ENCODE data around the gene THEMIS2. TPM values are rescaled to one million over a fixed set of nuclear protein-coding genes. Genes with fewer than 3 reads are reported as not detected.
A peak's percentile ranks its signal among the peaks of the same experiment; 100 is the strongest.

Gene THEMIS2
- total and polyA plus RNA-seq, 10 of the 15 experiments (the other 5 are each of a cell fraction or from before 2014, with no cell fraction given): 9.1 to 114 (median 38.3) TPM

DNA sequence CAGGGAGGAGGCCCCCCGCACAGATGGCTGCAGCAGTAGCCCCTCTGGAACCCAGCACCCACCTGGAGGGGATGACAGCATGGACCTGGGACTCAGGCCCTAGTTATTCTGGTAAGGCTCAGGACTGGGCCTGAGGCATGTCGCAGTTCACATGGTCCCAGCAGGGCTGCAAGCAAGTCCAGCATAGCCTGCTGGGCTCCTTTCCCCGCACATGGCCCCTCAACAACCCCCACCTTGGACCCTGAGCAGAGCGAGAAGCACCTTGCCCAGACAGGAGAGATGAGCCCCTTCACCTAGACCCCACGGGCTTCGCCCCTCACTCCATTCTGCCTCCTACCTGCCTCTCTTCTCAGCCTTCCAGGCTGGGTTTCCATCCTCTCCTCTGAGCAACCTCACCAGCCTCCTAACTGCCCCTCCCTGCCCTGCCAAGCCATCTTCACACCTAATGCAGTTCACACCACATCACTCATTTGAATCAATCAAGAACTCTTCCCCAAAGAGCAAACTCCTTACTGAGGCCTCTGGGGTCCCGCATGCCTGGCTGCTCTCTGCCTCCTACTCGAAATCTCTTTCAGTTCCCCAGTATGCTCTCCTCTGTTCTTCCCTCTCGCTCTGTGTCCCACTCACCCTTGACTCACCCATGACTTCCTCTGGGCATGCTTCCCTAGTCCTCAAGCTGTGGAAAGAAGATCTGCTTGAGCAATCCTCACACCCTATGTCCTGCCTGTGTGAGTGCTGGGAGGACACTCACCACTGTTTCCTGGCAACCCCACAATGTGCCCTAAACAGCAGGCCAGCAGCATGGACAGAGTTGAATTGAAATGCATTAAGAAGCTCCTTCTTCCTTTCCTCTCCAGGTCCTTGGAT, 9.4 kb upstream of the THEMIS2 start (continued):
- TF ChIP-seq ATF7 (IDR thresholded peaks at IDR 0.05; ENCODE audit: low read depth) (peak; percentile 42; the same call in 1 of the 2 replicates), IRF4 (IDR thresholded peaks at IDR 0.05; ENCODE audit: low read depth, low read length) (peak; percentile 58; the same call in 1 of the 2 replicates), BACH1 (IDR thresholded peaks at IDR 0.05; ENCODE audit: borderline replicate concordance) (peak; percentile 98), TCF3 (IDR thresholded peaks at IDR 0.05; ENCODE audit: borderline replicate concordance, insufficient read depth, low read depth, low read length) (no peak), NFXL1 (IDR thresholded peaks at IDR 0.05; ENCODE audit: borderline replicate concordance) (no peak), SMAD1 (IDR thresholded peaks at IDR 0.05; ENCODE audit: low read depth, partially characterized antibody) (no peak), CREB1 (IDR thresholded peaks at IDR 0.05; ENCODE audit: low read depth) (no peak), CHD2 (IDR thresholded peaks at IDR 0.05; ENCODE audit: borderline replicate concordance, low read depth, low read length) (no peak), BCL11A (IDR thresholded peaks at IDR 0.05; ENCODE audit: low read depth, low read length) (peak; percentile 11; the same call in 1 of the 2 replicates), EP300 (IDR thresholded peaks at IDR 0.05; ENCODE audit: borderline replicate concordance in 1 of 2, control insufficient read depth in 1 of 2, low read depth in 2 of 2, low read length in 2 of 2) (0 out of 4 replicates have a peak, but pooled peaks have one; percentile 1 to 10), WRNIP1 (IDR thresholded peaks at IDR 0.05; ENCODE audit: borderline replicate concordance, low read depth, low read length) (no peak), HCFC1 (IDR thresholded peaks at IDR 0.05; ENCODE audit: low read length) (no peak), POU2F2 (IDR thresholded peaks at IDR 0.05; ENCODE audit: borderline replicate concordance, low read depth, low read length) (0 out of 3 replicates have a peak, but pooled peaks have one; percentile 40), SMARCA5 (IDR thresholded peaks at IDR 0.05) (peak; percentile 37; the same call in 1 of the 2 replicates), ZNF274 (IDR thresholded peaks at IDR 0.05; ENCODE audit: insufficient read depth, insufficient read length) (no peak), MXI1 (IDR thresholded peaks at IDR 0.05; ENCODE audit: low read depth, low read length) (no peak), ASH2L (IDR thresholded peaks at IDR 0.05; ENCODE audit: borderline replicate concordance, low read depth) (no peak; the same call in 1 of the 2 replicates)
- TF ChIP-seq, protein P1, sequence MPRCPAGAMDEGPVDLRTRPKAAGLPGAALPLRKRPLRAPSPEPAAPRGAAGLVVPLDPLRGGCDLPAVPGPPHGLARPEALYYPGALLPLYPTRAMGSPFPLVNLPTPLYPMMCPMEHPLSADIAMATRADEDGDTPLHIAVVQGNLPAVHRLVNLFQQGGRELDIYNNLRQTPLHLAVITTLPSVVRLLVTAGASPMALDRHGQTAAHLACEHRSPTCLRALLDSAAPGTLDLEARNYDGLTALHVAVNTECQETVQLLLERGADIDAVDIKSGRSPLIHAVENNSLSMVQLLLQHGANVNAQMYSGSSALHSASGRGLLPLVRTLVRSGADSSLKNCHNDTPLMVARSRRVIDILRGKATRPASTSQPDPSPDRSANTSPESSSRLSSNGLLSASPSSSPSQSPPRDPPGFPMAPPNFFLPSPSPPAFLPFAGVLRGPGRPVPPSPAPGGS (IDR thresholded peaks at IDR 0.05; ENCODE audit: borderline replicate concordance, insufficient read depth, low read depth, low read length, poor library complexity, severe bottlenecking): no peak
- TF ChIP-seq, protein P2, sequence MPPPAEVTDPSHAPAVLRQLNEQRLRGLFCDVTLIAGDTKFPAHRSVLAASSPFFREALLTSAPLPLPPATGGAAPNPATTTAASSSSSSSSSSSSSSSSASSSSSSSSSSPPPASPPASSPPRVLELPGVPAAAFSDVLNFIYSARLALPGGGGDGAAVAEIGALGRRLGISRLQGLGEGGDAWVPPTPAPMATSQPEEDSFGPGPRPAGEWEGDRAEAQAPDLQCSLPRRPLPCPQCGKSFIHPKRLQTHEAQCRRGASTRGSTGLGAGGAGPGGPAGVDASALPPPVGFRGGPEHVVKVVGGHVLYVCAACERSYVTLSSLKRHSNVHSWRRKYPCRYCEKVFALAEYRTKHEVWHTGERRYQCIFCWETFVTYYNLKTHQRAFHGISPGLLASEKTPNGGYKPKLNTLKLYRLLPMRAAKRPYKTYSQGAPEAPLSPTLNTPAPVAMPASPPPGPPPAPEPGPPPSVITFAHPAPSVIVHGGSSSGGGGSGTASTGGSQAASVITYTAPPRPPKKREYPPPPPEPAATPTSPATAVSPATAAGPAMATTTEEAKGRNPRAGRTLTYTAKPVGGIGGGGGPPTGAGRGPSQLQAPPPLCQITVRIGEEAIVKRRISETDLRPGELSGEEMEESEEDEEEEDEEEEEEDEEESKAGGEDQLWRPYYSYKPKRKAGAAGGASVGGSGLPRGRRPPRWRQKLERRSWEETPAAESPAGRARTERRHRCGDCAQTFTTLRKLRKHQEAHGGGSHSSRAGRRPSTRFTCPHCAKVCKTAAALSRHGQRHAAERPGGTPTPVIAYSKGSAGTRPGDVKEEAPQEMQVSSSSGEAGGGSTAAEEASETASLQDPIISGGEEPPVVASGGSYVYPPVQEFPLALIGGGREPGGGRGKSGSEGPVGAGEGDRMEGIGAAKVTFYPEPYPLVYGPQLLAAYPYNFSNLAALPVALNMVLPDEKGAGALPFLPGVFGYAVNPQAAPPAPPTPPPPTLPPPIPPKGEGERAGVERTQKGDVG (CRISPR knock-in tag; IDR thresholded peaks at IDR 0.05): no peak
- TF ChIP-seq, protein P3, sequence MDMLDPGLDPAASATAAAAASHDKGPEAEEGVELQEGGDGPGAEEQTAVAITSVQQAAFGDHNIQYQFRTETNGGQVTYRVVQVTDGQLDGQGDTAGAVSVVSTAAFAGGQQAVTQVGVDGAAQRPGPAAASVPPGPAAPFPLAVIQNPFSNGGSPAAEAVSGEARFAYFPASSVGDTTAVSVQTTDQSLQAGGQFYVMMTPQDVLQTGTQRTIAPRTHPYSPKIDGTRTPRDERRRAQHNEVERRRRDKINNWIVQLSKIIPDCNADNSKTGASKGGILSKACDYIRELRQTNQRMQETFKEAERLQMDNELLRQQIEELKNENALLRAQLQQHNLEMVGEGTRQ (IDR thresholded peaks at IDR 0.05; ENCODE audit: borderline replicate concordance, low read depth, low read length): no peak
- TF ChIP-seq, protein P4, sequence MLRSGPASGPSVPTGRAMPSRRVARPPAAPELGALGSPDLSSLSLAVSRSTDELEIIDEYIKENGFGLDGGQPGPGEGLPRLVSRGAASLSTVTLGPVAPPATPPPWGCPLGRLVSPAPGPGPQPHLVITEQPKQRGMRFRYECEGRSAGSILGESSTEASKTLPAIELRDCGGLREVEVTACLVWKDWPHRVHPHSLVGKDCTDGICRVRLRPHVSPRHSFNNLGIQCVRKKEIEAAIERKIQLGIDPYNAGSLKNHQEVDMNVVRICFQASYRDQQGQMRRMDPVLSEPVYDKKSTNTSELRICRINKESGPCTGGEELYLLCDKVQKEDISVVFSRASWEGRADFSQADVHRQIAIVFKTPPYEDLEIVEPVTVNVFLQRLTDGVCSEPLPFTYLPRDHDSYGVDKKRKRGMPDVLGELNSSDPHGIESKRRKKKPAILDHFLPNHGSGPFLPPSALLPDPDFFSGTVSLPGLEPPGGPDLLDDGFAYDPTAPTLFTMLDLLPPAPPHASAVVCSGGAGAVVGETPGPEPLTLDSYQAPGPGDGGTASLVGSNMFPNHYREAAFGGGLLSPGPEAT (IDR thresholded peaks at IDR 0.05; ENCODE audit: low read depth): peak; percentile 99
- TF ChIP-seq, protein P5, sequence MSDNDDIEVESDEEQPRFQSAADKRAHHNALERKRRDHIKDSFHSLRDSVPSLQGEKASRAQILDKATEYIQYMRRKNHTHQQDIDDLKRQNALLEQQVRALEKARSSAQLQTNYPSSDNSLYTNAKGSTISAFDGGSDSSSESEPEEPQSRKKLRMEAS (IDR thresholded peaks at IDR 0.05; ENCODE audit: low read depth, low read length): 0 out of 2 replicates have a peak, but pooled peaks have one; percentile 9

Measured in GM12878 (cell line).